Panc1 (cell line): ENCODE data around the gene FPR2. TPM values are rescaled to one million over a fixed set of nuclear protein-coding genes. Genes with fewer than 3 reads are reported as not detected.

Experiments
- ATAC-seq: fragments of 200-7000 bp; cut with Tn5 transposase; 2 replicates; pipeline ENCODE4 v1.9.1; 2020; ENCODE audit warnings: mild to moderate bottlenecking, moderate library complexity
- BruUV-seq: library from RNA; stranded (reverse); fragments of 400-500 nt; replicated peaks from 2 replicates; lab custom pipeline; 2021; lab: Mats Ljungman, UMichigan
- CTCF ChIA-PET: fragments of 300-600 bp; sonication (Branson Sonifier 250); formaldehyde crosslinking; loops from one replicate; lab custom pipeline; 2022; ENCODE audit warnings: antibody characterized with exemption; lab: Charles Lee
- POLR2A ChIA-PET: fragments of 300-600 bp; sonication (Branson Sonifier 250); formaldehyde crosslinking; loops from one replicate; lab custom pipeline; 2022; ENCODE audit warnings: antibody characterized with exemption; lab: Charles Lee
- DNase-seq: peaks from one replicate; pipeline ENCODE4 v3.0.0-alpha.2; 2010; ENCODE audit warnings: low read depth, low spot score
- H3K27ac ChIP-seq: 2 replicates; pipeline ENCODE4 v1.5.1; 2011; ENCODE audit warnings: mild to moderate bottlenecking, low read length, inconsistent platforms
- H3K27me3 ChIP-seq: fragments of 200-500 bp; sonication (Bioruptor generic); 2 replicates; pipeline ENCODE4 v1.6.0; 2014; ENCODE audit warnings: low read length, inconsistent platforms; ENCODE audit not compliant: control insufficient read depth, insufficient read depth
- H3K36me3 ChIP-seq: fragments of 200-500 bp; sonication (Bioruptor generic); 2 replicates; pipeline ENCODE4 v1.5.1; 2014; ENCODE audit warnings: inconsistent platforms, mild to moderate bottlenecking, low read length, moderate library complexity; ENCODE audit not compliant: control insufficient read depth, insufficient read depth
- H3K4me1 ChIP-seq: 2 replicates; pipeline ENCODE4 v1.5.1; 2011; ENCODE audit warnings: inconsistent platforms, mild to moderate bottlenecking, low read length, moderate library complexity; ENCODE audit not compliant: control insufficient read depth, insufficient read depth
- H3K4me3 ChIP-seq, 2 experiments: 2 replicates each; pipeline ENCODE4 v1.5.1; 2011 to 2012; ENCODE audit warnings: low read depth in 2 of 2, low read length in 2 of 2, mild to moderate bottlenecking in 2 of 2, inconsistent platforms in 1 of 2, moderate library complexity in 1 of 2
- H3K9me3 ChIP-seq: fragments of 200-500 bp; sonication (Bioruptor generic); 2 replicates; pipeline ENCODE4 v1.5.1; 2014; ENCODE audit warnings: low read depth, mild to moderate bottlenecking, inconsistent platforms, low read length, moderate library complexity; ENCODE audit not compliant: control insufficient read depth, insufficient read depth
- POLR2AphosphoS5 ChIP-seq: IDR thresholded peaks from 2 replicates; pipeline ENCODE4 v1.6.1; 2012; ENCODE audit warnings: mild to moderate bottlenecking, low read depth, low read length, moderate library complexity
- SIN3A ChIP-seq: IDR thresholded peaks from 2 replicates; pipeline ENCODE4 v1.6.1; 2012; ENCODE audit warnings: low read depth, mild to moderate bottlenecking, low read length, moderate library complexity, borderline replicate concordance; ENCODE audit not compliant: insufficient read depth
- TCF7L2 ChIP-seq: IDR thresholded peaks from 2 replicates; pipeline ENCODE4 v1.6.1; 2011; ENCODE audit warnings: mild to moderate bottlenecking, low read depth, low read length, inconsistent platforms
- in situ Hi-C: cut with HindIII; loops from 2 replicates; pipeline ENCODE4 v1.10.0; 2016; ENCODE audit warnings: low sequenced_read_pairs, low pct_unique_long_range_greater_than_20kb
- intact Hi-C: fragments of 100-400 bp; cut with micrococcal nuclease; formaldehyde crosslinking; loops from one replicate; pipeline ENCODE4 v1.10.0; 2022; ENCODE audit not compliant: unreplicated experiment
- total RNA-seq: library from RNA; stranded (reverse); gene quantifications from one replicate; pipeline ENCODE4 v1.2.1, GENCODE V29; 2021; ENCODE audit not compliant: unreplicated experiment
- TF ChIP-seq, protein P1 (sequence below): fragments of 450-650 bp; IDR thresholded peaks from 2 replicates; pipeline ENCODE4 v1.5.1; 2017; ENCODE audit warnings: mild to moderate bottlenecking
- TF ChIP-seq, protein P2 (sequence below), 2 experiments: IDR thresholded peaks; 2 replicates each; pipeline ENCODE4 v1.6.1; 2011 to 2012; ENCODE audit warnings: low read depth in 2 of 2, control low read depth in 1 of 2, low read length in 1 of 2, mild to moderate bottlenecking in 1 of 2, moderate library complexity in 1 of 2; ENCODE audit not compliant: insufficient read depth in 1 of 2

Gene FPR2
- total RNA-seq, 1 experiment from 2014 or later, result not detected

- in situ Hi-C loops (no loop called here), intact Hi-C loops (no loop called here)
- no peaks in the 10 kb centered on the region for H3K36me3 ChIP-seq
- ChIA-PET POLR2A (no interaction called here), CTCF (no interaction called here)
- H3K4me3 ChIP-seq, result no peak overlapping the region
- DNase-seq, result no peak
- no TSS peak for BruUV-seq
- H3K27me3 ChIP-seq, result no peaks in the 10 kb centered on the region
- H3K27ac ChIP-seq, result no peak overlapping the region
- no peaks in the 10 kb centered on the region for H3K4me1 ChIP-seq
- no peak for TF ChIP-seq SIN3A
- TF ChIP-seq TCF7L2, result no peak
- TF ChIP-seq, protein P1, sequence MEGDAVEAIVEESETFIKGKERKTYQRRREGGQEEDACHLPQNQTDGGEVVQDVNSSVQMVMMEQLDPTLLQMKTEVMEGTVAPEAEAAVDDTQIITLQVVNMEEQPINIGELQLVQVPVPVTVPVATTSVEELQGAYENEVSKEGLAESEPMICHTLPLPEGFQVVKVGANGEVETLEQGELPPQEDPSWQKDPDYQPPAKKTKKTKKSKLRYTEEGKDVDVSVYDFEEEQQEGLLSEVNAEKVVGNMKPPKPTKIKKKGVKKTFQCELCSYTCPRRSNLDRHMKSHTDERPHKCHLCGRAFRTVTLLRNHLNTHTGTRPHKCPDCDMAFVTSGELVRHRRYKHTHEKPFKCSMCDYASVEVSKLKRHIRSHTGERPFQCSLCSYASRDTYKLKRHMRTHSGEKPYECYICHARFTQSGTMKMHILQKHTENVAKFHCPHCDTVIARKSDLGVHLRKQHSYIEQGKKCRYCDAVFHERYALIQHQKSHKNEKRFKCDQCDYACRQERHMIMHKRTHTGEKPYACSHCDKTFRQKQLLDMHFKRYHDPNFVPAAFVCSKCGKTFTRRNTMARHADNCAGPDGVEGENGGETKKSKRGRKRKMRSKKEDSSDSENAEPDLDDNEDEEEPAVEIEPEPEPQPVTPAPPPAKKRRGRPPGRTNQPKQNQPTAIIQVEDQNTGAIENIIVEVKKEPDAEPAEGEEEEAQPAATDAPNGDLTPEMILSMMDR, result no peak
- TF ChIP-seq, protein P2, sequence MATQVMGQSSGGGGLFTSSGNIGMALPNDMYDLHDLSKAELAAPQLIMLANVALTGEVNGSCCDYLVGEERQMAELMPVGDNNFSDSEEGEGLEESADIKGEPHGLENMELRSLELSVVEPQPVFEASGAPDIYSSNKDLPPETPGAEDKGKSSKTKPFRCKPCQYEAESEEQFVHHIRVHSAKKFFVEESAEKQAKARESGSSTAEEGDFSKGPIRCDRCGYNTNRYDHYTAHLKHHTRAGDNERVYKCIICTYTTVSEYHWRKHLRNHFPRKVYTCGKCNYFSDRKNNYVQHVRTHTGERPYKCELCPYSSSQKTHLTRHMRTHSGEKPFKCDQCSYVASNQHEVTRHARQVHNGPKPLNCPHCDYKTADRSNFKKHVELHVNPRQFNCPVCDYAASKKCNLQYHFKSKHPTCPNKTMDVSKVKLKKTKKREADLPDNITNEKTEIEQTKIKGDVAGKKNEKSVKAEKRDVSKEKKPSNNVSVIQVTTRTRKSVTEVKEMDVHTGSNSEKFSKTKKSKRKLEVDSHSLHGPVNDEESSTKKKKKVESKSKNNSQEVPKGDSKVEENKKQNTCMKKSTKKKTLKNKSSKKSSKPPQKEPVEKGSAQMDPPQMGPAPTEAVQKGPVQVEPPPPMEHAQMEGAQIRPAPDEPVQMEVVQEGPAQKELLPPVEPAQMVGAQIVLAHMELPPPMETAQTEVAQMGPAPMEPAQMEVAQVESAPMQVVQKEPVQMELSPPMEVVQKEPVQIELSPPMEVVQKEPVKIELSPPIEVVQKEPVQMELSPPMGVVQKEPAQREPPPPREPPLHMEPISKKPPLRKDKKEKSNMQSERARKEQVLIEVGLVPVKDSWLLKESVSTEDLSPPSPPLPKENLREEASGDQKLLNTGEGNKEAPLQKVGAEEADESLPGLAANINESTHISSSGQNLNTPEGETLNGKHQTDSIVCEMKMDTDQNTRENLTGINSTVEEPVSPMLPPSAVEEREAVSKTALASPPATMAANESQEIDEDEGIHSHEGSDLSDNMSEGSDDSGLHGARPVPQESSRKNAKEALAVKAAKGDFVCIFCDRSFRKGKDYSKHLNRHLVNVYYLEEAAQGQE (IDR thresholded peaks at IDR 0.05; ENCODE audit: insufficient read depth in 1 of 2, low read depth in 2 of 2, low read length in 1 of 2), result no peak
- no peak for TF ChIP-seq POLR2AphosphoS5
- H3K9me3 ChIP-seq, result no peaks in the 10 kb centered on the region
- no peak for ATAC-seq
Observed at GRCh38 chr19:51800473-51801244, 39.7 kb downstream of the FPR2 start.

- H3K27me3 ChIP-seq, result no peaks in the 10 kb centered on the region
- H3K4me1 ChIP-seq, result no peaks in the 10 kb centered on the region
- intact Hi-C loops (no loop called here), in situ Hi-C loops (no loop called here)
- no TSS peak for BruUV-seq
- POLR2A ChIA-PET, result no interaction called here
- H3K4me3 ChIP-seq, result no peak overlapping the region
- H3K36me3 ChIP-seq, result no peaks in the 10 kb centered on the region
- DNase-seq, result no peak
- no peak for ATAC-seq
- CTCF ChIA-PET, result no interaction called here
- H3K9me3 ChIP-seq, result no peaks in the 10 kb centered on the region
- TF ChIP-seq, protein P1, result no peak
- TF ChIP-seq, protein P2 (IDR thresholded peaks at IDR 0.05; ENCODE audit: insufficient read depth in 1 of 2, low read depth in 2 of 2, low read length in 1 of 2), result no peak
- no peak for TF ChIP-seq SIN3A
- TF ChIP-seq POLR2AphosphoS5, result no peak
- no peak for TF ChIP-seq TCF7L2
- H3K27ac ChIP-seq, result no peak overlapping the region
Observed at GRCh38 chr19:51802775-51803174, 41.8 kb downstream of the FPR2 start.
